Adipose tissue (tissue), 3 donors: Measurements from ENCODE around the gene MDN1. TPM values are rescaled to one million over a fixed set of nuclear protein-coding genes. Genes with fewer than 3 reads are reported as not detected.
"Not testable (repeated sequence)": the region's sequence is repeated elsewhere in the genome, so short reads cannot be mapped to it uniquely, and the experiment has no call there.

Experiments
- H3K27ac ChIP-seq: one replicate; pipeline ENCODE4 v1.5.1; 2013; ENCODE audit warnings: low read depth, low read length
- WGBS, 3 donors: extraction: QIAGEN DNeasy Blood & Tissue Kit; methylation state at CpG; one replicate each; pipeline ENCODE4 v1.1.7; 2013; 5-methylcytosine and 5-hydroxymethylcytosine counted together
- polyA plus RNA-seq, 3 donors: library from polyadenylated mRNA; stranded (reverse); fragments of 200-250 nt; gene quantifications; one replicate each; pipeline ENCODE4 v1.2.3, GENCODE V29; 2013
- donor health status: healthy with polysubstance abuse.
- donor health status: Bipolar disorder and iron deficiency.
- donor health status: healthy.

MDN1 gene, protein sequence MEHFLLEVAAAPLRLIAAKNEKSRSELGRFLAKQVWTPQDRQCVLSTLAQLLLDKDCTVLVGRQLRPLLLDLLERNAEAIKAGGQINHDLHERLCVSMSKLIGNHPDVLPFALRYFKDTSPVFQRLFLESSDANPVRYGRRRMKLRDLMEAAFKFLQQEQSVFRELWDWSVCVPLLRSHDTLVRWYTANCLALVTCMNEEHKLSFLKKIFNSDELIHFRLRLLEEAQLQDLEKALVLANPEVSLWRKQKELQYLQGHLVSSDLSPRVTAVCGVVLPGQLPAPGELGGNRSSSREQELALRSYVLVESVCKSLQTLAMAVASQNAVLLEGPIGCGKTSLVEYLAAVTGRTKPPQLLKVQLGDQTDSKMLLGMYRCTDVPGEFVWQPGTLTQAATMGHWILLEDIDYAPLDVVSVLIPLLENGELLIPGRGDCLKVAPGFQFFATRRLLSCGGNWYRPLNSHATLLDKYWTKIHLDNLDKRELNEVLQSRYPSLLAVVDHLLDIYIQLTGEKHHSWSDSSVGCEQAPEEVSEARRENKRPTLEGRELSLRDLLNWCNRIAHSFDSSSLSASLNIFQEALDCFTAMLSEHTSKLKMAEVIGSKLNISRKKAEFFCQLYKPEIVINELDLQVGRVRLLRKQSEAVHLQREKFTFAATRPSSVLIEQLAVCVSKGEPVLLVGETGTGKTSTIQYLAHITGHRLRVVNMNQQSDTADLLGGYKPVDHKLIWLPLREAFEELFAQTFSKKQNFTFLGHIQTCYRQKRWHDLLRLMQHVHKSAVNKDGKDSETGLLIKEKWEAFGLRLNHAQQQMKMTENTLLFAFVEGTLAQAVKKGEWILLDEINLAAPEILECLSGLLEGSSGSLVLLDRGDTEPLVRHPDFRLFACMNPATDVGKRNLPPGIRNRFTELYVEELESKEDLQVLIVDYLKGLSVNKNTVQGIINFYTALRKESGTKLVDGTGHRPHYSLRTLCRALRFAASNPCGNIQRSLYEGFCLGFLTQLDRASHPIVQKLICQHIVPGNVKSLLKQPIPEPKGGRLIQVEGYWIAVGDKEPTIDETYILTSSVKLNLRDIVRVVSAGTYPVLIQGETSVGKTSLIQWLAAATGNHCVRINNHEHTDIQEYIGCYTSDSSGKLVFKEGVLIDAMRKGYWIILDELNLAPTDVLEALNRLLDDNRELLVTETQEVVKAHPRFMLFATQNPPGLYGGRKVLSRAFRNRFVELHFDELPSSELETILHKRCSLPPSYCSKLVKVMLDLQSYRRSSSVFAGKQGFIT (N-terminal part only)
- polyA plus RNA-seq, result 10 to 100 TPM in 1 of 3 donors, 1 to 10 TPM in 2; 5.8 to 13.7 (median 8.9) TPM

DNA sequence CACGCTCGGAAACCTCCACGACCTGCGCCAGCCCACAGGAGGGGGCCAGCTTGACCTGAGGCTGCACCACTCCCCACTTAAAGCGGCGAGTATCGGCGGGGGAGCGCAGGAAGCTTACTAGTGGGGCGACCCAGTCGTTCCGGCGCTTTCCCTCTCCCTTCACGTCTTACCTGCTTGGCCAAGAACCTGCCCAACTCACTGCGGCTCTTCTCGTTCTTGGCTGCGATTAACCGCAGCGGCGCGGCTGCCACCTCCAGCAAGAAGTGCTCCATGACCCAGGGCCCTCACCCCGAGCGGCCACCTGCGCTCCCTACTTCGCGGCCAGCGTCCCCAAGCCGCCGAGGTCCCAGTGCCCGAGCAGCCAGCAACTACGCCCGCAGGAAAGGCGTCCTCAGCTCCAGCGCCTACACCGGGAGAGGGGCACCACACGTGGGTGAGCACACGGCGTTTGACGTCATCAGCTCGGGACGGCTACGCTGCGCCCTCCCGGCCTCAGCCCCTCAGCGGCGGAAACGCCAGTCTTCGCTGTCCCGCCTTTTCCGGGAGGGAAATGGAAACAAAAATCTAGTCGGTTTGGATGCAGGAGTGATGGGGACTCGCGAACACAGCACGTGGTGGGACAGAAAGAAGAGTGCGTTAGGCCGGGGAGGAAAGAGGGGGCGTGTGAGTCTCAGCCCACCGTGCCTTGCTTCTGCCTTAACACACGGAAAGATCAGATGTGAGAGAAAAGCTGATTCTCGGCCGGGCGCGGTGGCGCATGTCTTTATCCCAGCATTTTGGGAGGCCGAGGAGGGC is at the start of gene MDN1:
MDN1 (minus strand) TSS at position 459 of the 795 bp plus-strand sequence; CDS start at position 272, 187 bp downstream.
- H3K27ac ChIP-seq, result peak within 1 kb of the TSS; percentile 46
- 0% methylated on average over 65 of the region's 65 CpGs for WGBS, 3 donors

DNA sequence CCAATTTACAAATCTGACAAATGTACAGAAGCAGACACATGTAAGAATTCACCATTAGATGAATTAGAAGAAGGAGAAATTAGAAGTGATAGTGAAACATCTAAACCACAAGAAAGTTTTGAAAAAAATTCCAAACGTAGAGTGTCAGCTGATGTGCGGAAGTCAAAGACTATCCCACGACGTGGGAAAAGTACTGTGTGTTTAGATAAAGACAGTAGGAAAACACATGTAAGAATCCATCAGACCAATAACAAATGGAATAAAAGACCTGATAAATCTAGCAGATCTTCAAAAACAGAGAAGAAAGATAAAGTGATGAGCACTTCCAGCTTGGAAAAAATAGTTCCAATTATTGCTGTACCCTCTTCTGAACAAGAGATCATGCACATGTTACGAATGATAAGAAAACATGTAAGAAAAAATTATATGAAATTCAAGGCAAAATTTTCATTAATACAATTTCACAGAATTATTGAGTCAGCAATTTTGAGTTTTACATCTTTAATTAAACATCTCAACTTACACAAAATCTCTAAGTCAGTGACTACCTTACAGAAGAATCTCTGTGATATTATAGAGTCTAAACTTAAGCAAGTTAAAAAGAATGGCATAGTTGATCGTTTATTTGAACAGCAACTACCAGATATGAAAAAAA is 46.6 kb upstream of the MDN1 start:
- H3K27ac ChIP-seq, result no peak overlapping the region
- WGBS, 3 donors, result 96 to 97% (median 97%) methylated on average over 6 of the region's 6 CpGs

DNA sequence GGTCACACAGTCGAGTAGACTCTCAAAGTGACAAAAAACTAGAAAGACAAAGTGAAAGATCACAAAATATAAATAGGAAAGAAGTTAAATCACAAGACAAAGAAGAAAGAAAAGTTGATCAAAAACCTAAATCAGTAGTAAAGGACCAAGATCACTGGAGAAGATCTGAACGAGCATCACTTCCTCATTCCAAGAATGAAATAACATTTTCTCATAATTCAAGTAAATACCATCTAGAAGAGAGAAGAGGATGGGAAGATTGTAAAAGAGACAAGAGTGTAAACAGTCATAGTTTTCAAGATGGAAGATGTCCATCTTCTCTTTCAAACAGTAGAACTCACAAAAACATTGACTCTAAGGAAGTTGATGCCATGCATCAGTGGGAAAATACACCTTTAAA is 43.1 kb upstream of the MDN1 start:
- no peak overlapping the region for H3K27ac ChIP-seq
- WGBS, 3 donors, result 90 to 96% (median 91%) methylated on average over 2 of the region's 2 CpGs

DNA sequence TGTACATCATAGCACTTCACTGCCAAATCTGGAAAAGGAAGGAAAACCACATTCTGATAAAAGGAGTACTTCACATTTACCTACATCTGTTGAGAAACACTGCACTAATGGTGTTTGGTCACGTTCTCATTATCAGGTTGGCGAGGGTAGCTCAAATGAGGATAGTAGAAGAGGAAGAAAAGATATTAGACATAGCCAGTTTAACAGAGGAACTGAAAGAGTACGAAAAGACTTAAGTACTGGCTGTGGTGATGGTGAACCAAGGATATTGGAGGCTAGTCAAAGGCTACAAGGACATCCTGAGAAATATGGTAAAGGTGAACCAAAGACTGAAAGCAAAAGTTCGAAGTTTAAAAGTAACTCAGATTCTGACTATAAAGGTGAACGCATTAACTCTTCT is 42.7 kb upstream of the MDN1 start:
- H3K27ac ChIP-seq, result no peak overlapping the region
- WGBS, 3 donors, result 89 to 95% (median 89%) methylated on average over 5 of the region's 5 CpGs

DNA sequence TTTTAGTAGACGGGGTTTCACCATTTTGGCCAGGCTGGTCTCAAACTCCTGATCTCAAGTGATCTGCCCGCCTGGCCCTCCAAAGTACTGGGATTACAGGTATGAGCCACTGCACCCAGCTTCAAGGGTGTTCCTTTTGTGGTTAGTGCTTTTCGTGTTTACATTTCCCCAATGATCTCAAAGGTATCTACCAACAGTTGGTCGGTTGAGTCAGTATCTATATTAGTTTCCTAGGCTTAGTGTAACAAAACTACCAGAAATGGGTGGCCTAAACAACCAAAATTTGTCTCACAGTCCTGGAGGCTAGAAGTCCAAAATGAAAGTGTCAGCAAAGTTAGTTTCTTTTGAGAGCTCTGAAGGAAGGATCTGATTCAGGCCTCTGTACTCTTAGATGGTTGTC is 40.1 kb upstream of the MDN1 start:
- H3K27ac ChIP-seq, result no peak overlapping the region
- WGBS, 3 donors, result 93 to 94% (median 94%) methylated on average over 4 of the region's 4 CpGs

DNA sequence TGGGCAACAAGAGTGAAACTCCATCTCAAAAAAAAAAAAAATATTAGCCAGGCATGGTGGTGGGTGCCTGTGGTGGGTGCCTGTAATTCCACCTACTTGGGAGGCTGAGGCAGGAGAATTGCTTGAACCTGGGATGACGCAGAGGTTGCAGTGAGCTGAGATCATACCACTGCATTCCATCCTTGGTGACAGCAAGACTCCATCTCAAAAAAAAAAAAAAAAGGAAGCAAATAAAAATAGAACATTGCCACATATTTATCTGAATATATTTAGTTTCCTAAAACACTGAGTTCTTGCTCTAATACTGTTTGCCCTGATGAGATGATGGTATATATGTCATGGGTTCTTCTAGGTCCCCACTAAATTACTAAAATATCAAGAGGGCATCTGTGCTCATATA is 38.4 kb upstream of the MDN1 start:
- WGBS, 3 donors, result 90 to 93% (median 90%) methylated on average over 1 of the region's 1 CpG
- no peak overlapping the region for H3K27ac ChIP-seq

DNA sequence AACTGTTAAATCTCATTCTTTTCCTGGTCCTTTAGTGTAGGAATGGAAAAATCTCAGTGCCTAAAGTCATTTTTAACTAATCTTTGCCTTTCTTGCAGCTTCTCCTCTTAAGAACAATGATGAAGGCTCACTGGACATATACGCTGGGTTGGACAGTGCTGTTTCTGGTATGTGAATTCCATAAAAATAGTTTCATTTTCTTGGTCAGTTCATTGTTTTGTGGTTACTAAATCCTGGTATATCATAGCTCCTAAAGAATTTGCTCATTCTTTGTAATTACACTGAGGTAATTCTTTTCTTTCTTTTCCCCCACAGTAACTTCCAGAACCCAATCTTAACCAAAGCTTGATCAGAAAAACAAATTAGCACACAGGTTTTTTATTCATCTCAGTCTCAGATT is 33.5 kb upstream of the MDN1 start:
- WGBS, 3 donors, result 97 to 100% (median 100%) methylated on average over 1 of the region's 1 CpG
- H3K27ac ChIP-seq, result no peak overlapping the region

DNA sequence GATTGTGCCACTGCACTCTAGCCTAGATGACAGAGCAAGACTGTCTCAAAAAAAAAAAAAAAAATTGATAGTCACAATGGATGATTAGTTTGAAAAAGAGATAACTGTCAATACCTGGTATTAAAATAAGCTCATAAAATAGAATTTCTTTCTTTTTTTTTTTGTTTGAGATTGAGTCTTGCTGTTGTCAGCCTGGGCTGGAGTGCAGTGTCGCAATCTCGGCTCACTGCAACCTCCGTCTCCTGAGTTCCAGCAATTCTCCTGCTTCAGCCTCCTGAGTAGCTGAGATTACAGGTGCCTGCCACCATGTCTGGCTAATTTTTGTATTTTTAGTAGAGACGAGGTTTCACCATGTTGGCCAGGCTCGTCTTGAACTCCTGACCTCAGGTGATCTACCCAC is 27.9 kb upstream of the MDN1 start:
- H3K27ac ChIP-seq, result not testable (repeated sequence)
- WGBS, 3 donors, result 92 to 98% (median 93%) methylated on average over 5 of the region's 5 CpGs

DNA sequence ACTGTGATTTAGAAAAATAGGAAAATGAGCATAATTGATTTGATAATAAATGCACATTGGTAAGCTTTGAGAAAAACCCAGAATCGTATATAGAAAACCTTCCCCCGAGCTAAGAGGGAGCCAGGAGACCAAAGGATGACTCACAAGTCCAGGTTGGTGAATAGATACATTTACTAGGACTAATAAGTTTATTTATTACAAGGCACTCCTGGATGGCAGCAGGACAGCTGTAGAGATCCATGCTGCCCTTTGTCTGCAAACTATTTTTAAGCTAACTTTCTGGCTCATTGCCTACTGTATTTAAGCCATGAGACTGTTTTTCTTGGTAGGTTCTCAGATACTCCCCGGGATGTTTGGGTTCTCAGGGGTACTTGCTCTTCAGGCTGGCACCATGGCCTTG is 23.5 kb upstream of the MDN1 start:
- no peak overlapping the region for H3K27ac ChIP-seq
- WGBS, 3 donors, result 68 to 70% (median 69%) methylated on average over 3 of the region's 3 CpGs

DNA sequence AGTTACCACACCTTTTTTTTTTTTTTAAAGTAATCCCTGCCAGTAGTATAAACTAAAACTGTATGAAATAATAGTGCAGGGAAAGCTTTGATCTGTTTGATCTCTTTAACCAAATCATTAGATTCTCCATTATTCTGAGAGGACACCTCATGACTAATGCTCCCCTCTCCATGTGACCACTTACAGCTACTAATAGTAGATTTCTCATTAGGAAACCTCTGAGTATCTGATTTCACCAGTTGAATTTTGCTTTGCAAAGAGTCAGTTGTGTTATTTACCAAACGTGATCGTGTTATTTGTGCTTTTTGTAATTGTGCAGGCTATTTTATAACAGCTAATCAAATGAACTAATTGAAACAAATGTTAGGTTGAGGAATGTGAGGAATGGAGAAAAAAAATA is 22.6 kb upstream of the MDN1 start:
- WGBS, 3 donors, result 75 to 94% (median 93%) methylated on average over 2 of the region's 2 CpGs
- no peak overlapping the region for H3K27ac ChIP-seq

DNA sequence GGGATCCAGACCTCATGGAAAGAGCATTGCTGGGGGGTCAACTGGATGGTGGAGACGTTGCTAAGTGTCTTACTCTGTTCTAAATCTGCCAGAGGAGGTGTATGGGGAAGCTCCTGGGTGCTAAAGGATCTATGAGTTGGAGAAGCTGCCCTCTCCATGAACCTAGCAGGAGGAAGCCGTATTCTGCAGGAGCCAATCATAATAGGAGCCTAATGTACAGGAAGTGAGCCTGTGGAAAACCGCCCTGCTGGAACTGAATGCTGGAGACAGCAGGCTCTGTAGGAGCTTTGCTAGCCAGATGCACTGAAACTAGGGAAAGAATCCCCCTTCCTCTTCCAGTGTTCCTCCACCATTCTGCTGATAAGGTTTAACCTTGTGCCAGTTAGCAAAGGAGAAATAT is 20.9 kb upstream of the MDN1 start:
- WGBS, 3 donors, result 53 to 84% (median 54%) methylated on average over 3 of the region's 3 CpGs
- no peak overlapping the region for H3K27ac ChIP-seq

DNA sequence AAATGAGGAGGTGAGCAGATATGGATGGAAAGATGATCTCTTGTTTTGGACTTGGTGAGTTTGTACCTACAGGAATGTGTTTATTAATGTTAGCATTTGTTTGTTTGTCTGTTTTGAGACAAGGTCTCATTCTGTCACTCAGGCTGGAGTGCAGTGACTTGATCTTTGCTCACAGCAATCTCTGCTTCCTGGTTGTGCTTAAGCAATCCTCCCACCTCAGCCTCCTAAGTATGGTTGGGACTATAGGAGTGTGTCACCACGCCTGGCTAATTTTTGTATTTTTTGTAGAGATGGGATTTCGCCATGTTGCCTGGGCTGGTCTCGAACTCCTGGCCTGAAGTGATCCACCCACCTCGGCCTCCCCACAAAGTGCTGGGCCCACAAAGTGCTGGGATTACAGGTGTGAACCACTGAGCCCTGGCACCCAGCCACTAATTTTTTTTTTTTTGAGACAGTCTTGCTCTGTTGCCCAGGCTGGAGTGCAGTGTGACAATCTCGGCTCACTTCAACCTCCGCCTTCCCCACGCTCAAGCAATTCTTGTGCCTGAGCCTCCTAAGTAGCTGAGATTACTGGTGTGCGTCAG is 17.1 kb upstream of the MDN1 start:
- 91 to 95% (median 93%) methylated on average over 8 of the region's 8 CpGs for WGBS, 3 donors
- H3K27ac ChIP-seq, result no peak overlapping the region

DNA sequence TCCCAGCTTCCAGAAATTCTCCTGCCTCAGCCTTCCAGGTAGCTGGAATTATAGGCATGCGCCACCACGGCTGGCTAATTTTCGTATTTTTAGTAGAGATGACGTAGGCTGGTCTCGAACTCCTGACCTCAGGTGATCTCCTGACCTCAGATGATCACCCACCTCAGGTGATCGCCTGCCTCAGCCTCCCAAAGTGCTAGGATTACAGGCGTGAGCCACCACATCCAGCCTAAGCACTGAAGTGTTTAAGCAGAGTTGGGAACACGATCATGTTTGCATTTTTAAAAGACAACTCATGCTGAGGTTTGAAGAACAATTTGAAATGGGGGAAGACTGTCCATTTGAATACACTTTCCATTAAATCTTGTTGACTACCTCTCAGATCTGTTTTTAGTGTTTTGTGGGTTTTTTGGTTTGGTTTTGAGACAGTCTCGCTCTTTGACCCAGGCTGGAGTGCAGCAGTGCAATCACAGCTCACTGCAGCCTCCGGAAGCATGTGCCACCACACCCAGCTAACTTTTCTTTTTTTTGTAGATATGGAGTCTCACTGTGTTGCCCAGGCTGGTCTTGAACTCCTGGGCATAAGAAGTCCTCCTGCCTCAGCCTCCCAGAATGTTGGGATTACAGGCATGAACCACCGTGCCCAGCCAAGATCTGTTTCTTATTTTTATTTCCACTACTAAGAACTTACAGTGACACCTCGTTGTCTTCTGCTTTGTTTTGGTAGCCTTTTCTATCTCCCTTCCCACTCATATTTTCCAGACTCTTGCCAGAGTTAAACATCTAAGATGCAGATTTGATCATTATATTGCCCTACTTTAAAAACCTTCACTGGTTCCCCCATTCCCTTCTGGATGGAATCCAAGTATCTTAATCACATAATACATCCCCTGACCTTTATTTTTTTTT is 15.5 kb upstream of the MDN1 start:
- 85 to 90% (median 86%) methylated on average over 12 of the region's 12 CpGs for WGBS, 3 donors
- no peak overlapping the region for H3K27ac ChIP-seq

DNA sequence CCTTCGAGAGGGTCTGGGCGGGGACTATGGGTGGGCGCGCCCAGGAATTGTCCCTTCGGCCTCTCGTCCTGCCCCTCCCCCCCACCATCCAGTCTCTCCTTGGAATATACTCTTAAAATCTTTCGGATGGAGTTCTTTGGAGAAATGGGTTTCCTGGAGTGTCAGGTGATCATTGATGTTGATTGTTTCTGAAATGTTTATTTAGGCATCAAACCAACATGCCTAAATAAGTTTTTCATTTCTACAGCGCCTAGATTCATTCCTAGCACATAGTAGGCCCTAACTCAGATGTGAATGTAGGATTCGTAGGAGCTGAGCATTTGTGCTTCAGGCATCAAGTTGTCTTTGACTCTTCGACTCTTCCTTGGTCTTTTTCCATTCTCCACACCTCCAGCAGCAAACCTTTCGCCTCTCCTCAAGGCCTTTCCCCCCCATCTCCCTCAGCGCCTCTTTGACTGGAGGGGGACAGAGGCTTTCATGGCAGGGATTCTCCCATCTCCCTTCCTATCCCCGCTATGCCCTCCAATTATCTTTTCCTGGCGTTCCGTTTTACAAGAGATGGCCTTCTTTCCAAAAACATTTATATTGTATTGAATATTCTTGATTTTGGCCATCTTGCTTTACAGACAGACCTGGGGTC is 10.7 kb upstream of the MDN1 start:
- H3K27ac ChIP-seq, result no peak overlapping the region
- 5 to 11% (median 10%) methylated on average over 15 of the region's 15 CpGs for WGBS, 3 donors

DNA sequence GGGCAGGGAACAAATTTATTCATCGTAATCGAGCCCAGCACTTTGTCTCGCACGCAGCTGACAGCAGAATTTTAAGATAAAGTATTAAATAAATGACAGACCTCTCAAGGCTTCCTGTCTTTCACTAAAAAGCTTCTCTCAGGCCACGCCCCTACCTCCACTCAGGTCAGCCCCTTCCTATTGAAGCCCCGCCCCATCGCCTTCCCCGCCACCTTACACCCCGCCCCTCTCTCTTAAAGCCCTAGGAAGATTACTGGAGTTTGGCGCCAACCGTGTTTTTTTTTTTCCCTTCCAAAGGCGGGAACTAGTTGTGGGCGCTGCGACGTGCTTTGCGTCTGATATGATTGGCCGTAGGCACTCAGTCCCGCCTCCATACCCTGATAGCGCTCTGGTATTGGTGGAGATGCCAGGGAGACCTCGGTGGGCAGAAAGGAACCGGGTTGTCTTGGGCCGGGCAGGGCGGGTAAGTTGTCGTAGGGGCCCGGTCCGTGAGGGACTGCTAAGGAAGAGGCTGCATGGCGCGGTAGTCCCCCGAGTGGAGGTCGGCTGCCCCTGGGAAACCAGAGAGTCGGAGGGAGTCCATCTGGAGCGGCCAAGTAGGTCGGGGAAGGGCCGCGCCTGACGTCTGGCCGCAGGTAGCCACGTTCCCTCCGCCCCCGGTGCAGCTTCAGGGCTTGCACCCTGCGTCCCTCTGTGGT is 10.0 kb upstream of the MDN1 start, which contains the start of gene CASP8AP2:
CASP8AP2 (plus strand) TSS at position 409 of the 698 bp plus-strand sequence.
- WGBS, 3 donors, result 0 to 1% (median 0%) methylated on average over 41 of the region's 41 CpGs

More for the DNA sequence above, 10.0 kb upstream of the MDN1 start, which contains the start of gene CASP8AP2:
- no peak within 1 kb of the TSS for H3K27ac ChIP-seq
